HG03039 (cell line): ENCODE measurements around the gene SH3TC2.

Source experiments
- ATAC-seq: cut with Tn5 transposase; IDR thresholded peaks from one replicate; pipeline ENCODE4 v1.9.1; 2021; ENCODE audit warnings: mild to moderate bottlenecking, moderate library complexity; ENCODE audit not compliant: unreplicated experiment

Gene SH3TC2

DNA sequence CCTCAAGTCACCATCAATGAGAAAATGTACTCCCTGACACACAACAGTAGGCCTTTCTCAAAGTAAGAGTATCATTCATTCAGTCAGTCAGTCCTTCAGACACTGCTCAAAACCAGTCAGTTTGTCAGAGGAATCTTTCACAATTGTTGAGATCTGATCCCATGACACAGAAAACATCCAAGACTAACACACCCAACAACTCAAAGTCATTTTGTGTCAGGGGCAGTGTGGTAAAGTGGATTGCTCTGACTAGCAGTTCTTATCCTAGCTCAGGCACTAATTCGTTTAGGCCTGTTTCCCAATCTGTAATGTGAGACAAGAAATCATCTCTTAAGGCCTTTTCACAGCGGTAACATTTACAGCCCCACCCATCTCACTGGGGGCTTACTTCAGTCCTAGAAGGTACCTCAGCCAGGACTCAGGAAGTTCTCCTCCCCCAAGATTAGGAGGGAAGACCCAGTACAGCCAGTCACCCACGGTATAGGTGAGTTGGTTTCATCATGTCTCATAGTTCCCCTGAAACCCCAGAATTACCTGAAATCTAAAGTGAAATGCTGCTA lies 31.9 kb downstream of the SH3TC2 start:
- no peak for ATAC-seq

- no peak for ATAC-seq
Measured at GRCh38 chr5:149030392-149030791, 32.5 kb downstream of the SH3TC2 start.

GRCh38 chr5:149028984-149029383 lies 33.9 kb downstream of the SH3TC2 start:
- ATAC-seq = no peak

- no peak for ATAC-seq
Measured at GRCh38 chr5:149028161-149028560, 34.7 kb downstream of the SH3TC2 start.

DNA sequence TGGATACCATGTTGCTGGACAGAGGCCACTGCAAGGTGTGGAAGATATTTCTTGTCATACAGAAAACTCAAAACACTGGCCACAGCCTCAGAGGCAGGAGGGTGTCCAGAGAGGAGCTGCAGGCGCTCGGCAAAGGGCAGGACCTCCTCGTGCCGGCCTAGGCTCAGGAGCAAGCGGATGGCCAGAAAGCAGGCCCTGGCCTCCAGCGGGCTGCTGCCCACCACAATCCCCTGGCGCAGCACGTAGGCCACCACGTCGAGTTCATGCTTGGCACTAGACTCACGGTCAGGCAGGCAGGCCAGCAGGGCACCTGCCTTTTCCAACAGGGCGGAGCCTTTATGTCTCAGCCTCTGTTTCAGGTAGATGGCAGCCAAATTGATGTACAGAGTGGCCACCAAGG lies 35.2 kb downstream of the SH3TC2 start:
- no peak for ATAC-seq

DNA sequence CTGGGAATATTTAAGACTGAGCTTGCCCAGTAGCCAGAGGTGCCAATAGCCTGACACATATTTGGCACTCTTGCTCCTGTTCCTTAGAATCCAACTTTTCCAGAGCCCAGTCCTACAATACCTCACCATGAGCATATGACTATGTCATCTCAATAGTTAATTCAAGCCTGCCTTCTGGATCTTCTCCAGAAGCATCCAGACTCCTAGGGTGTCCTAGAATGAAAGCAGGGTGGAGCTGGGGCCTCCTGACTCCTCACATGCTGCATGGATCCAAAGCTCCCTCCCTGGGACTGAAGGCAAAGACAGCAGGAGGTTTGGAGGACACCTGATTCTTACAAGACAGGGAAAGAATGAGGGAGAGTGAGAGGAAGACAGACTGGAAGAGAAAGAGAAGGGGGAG lies 37.9 kb downstream of the SH3TC2 start:
- no peak for ATAC-seq

DNA sequence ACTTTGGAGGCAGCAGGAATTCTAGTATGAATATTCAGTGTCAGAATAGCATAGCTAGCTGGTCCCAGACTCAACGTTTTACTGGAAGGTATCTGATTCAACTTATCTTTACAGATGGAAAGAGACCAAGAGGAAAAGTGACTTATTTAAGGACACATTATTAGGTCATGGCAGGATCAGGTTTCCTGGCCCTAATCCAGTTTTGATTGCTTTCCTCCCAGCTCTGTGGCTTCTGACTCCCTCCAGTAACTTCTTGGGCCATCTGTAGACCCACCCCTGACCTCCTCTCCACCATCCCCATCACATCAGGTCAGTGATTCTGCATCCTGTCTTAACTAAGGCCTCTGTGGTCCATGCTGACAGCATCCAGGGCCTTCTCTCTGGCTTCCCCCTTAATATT lies 38.4 kb downstream of the SH3TC2 start:
- no peak for ATAC-seq

DNA sequence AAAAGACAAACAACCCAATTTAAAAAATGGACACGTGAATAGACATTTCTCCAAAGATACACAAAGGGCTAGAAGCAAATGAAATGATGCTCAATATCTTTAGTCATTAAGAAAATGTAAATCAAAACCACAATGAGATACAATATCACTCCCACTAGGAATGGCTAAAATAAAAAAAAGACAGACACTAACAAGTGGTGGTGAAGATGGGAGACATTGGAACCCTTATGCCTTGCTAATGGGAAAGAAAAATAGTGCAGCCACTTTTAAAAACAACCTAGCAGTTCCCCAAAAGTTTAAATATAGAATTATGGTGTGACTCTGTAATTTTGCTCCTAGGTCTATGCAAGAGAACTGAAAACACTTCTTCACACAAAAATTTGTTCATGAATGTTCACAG lies 40.7 kb downstream of the SH3TC2 start:
- no peak for ATAC-seq

GRCh38 chr5:149019679-149020078 lies 43.2 kb downstream of the SH3TC2 start:
- ATAC-seq = no peak

GRCh38 chr5:149018909-149019443 lies 43.9 kb downstream of the SH3TC2 start:
- no peak for ATAC-seq

GRCh38 chr5:149017636-149018035 lies 45.2 kb downstream of the SH3TC2 start:
- no peak for ATAC-seq

DNA sequence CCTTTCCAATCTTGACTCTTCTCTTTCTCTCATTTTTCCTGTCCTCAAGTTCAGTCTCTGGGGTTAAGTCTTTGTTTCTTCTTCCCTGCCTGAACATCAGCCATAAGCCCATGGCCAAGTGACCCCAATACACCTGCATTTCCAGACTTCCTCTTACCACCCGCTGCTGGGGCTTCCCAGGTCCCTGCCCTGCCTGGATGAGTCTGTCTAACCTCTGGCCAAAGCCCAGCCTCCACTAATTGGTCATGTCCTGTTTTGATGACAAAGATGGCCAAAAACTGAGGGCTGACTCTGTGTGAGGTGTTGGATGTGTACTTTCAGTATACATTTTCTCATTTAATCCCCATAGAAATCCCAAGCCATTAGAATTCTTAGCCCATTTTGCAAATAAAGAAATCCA lies 47.3 kb downstream of the SH3TC2 start:
- ATAC-seq = no peak

- no peak for ATAC-seq
Measured at GRCh38 chr5:149015126-149015525, 47.7 kb downstream of the SH3TC2 start.

DNA sequence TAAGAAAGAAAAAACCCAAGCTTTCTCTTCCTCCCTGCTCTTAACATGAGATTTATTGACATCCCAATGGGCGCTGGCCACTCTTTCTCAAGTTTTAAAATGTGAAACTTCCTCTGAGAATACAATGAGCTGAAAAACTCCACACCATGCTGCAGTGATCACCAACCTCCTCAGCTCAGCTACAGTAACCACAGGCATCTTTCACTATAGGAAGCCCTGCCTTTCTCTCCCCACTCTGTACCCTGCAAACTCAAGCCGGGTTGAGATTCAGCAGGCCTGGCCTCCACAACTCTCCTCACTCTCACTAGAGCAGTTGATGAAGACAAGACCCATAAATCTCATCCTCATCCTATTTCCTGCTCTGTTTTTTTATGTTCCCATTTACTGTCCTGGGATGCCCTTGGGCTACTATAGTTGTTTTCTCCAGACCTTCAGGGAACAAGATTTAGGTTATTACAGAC lies 48.3 kb downstream of the SH3TC2 start:
- ATAC-seq = no peak

- ATAC-seq = no peak
Measured at GRCh38 chr5:149013796-149014195, 49.1 kb downstream of the SH3TC2 start.

- no peak for ATAC-seq
Measured at GRCh38 chr5:149012350-149012749, 50.5 kb downstream of the SH3TC2 start.

GRCh38 chr5:149011728-149012127 lies 51.1 kb downstream of the SH3TC2 start:
- ATAC-seq = no peak

- no peak for ATAC-seq
Measured at GRCh38 chr5:149011084-149011483, 51.8 kb downstream of the SH3TC2 start.

- no peak for ATAC-seq
Measured at GRCh38 chr5:149007174-149007573, 55.7 kb downstream of the SH3TC2 start.

GRCh38 chr5:149006426-149006825 lies 56.4 kb downstream of the SH3TC2 start:
- ATAC-seq = no peak

DNA sequence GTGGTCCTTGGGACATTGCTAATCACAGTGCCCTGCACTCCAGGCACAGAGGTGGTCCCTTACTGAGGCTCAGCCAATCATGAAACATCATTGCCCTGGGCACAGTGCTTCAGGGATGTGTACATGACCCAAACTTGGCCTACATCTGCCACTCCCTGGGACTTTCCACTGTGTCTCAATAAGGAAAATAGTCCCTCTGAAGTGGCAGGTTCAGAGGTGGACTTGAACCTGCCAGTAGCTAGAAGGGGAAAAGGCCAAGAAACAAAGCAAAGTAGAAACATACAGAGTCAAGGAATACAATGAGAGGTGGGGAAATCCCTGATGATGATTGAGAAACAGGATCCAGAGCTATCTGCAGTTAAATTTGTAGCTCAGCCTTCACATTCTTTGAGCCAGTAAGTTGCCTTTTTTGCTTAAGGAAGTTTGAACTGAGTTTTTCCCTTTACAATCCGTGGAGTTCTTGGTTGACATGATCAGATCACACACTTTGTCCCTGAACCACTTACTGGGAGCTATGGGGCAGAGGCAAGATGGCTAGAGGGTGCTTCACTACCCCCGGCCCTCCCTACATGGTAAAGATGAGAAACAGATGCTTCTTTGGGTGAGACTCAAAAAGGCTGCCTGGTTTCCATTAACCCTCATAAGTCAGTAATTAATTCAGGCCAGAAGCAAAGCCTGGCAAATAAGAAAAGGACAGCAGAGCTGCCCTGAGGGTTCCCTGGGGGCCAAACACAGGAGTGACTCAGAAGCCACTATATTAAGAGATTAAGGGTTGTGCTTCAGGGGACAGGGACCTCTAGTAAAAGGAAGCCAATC lies 57.6 kb downstream of the SH3TC2 start:
- no peak for ATAC-seq

DNA sequence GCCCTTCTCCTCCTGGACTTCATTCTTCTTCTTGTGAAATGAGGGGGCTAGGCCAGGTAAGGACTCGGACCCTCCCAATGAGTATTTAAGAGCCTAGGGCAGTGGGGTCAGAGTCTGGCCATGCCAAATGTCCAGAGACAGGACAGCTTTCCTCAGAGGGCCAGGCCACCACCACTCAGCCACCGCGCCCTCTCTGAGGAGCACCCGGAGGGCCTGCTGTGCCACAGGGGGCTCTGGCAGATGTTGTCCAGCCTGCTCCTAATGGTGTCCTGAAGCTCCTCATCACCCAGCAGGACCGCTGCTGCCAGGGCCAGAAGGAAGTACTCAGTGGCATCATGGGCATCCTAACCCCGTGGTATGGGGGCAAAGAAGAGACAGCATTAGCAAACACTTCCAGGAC lies 58.3 kb downstream of the SH3TC2 start:
- ATAC-seq = no peak
